HepG2 (cell line): ENCODE data around the gene CNTN2. TPM values are rescaled to one million over a fixed set of nuclear protein-coding genes. Genes with fewer than 3 reads are reported as not detected.

Experiments
- ATAC-seq: fragments of 200-7000 bp; cut with Tn5 transposase; 3 replicates; pipeline ENCODE4 v1.9.1; 2020; ENCODE audit warnings: mild to moderate bottlenecking, moderate library complexity
- BruUV-seq: library from RNA; stranded (reverse); fragments of 400-500 nt; replicated peaks from 2 replicates; lab custom pipeline; 2021; lab: Mats Ljungman, UMichigan
- CTCF ChIA-PET: fragments of 300-600 bp; formaldehyde crosslinking; extraction: SDS; loops from one replicate; lab custom pipeline; 2021; ENCODE audit warnings: low total read pairs, inconsistent platforms, low intra/inter-chr PET ratio; lab: Yijun Ruan, JAX
- POLR2A ChIA-PET: fragments of 350-600 bp; sonication (Branson Sonifier 250); formaldehyde crosslinking; loops from one replicate; lab custom pipeline; 2020; ENCODE audit warnings: antibody characterized with exemption, inconsistent platforms; lab: Yijun Ruan, JAX
- DNase-seq: peaks from one replicate; pipeline ENCODE4 v3.0.0-alpha.2; 2015; ENCODE audit warnings: low spot score
- FAIRE-seq: peaks from 3 replicates; lab custom pipeline; 2011; peaks lifted over from hg19 to GRCh38; lab: Jason Lieb, UNC
- H2AFZ ChIP-seq: one replicate; pipeline ENCODE4 v1.6.1; 2011; ENCODE audit warnings: low read length, inconsistent platforms
- H3K27ac ChIP-seq: fragments of 300-600 bp; 3 replicates; pipeline ENCODE4 v1.8.0; 2011; ENCODE audit warnings: mixed run types, mild to moderate bottlenecking, mixed read lengths, low read length, inconsistent platforms; ENCODE audit not compliant: insufficient read depth; ENCODE audit errors: extremely low read length
- H3K27me3 ChIP-seq, 2 experiments: fragments of 200-600 bp in 1 of 2; 2 replicates in 1 of 2; 3 replicates in 1 of 2; pipeline versions ENCODE4 v1.6.0 to v1.8.0; 2011; ENCODE audit warnings: low read length in 2 of 2, mild to moderate bottlenecking in 2 of 2, moderate library complexity in 2 of 2, inconsistent platforms in 1 of 2; ENCODE audit not compliant: insufficient read depth in 2 of 2, control insufficient read depth in 1 of 2
- H3K36me3 ChIP-seq, 2 experiments: fragments of 200-600 bp in 1 of 2; replicated peaks in 1 of 2; 2 replicates in 1 of 2; 3 replicates in 1 of 2; pipeline versions ENCODE4 v1.5.1 to v1.8.0; 2011; ENCODE audit warnings: low read length in 2 of 2, inconsistent platforms in 1 of 2; ENCODE audit not compliant: insufficient read depth in 2 of 2, control insufficient read depth in 1 of 2
- H3K4me1 ChIP-seq: 2 replicates; pipeline ENCODE4 v1.5.1; 2012; ENCODE audit warnings: low read length, inconsistent platforms; ENCODE audit not compliant: insufficient read depth
- H3K4me2 ChIP-seq: 2 replicates; pipeline ENCODE4 v1.6.0; 2011; ENCODE audit warnings: low read depth, low read length, inconsistent platforms
- H3K4me3 ChIP-seq, 3 experiments: fragments of 200-600 bp in 1 of 3; sonication (generic), shearing (Covaris generic) in 1 of 3; replicated peaks in 1 of 3; 2 replicates each; pipeline ENCODE4 v1.5.1; 2011 to 2016; ENCODE audit warnings: low read length in 3 of 3, inconsistent platforms in 2 of 3, low read depth in 2 of 3, mild to moderate bottlenecking in 2 of 3, control low read depth in 1 of 3, mixed read lengths in 1 of 3; ENCODE audit not compliant: insufficient read depth in 1 of 3
- H3K79me2 ChIP-seq: one replicate; pipeline ENCODE4 v1.6.1; 2011; ENCODE audit warnings: low read length, inconsistent platforms; ENCODE audit not compliant: insufficient read depth
- H3K9ac ChIP-seq: 2 replicates; pipeline ENCODE4 v1.6.0; 2011; ENCODE audit warnings: mild to moderate bottlenecking, low read depth, low read length, inconsistent platforms; ENCODE audit not compliant: insufficient read depth
- H3K9me3 ChIP-seq: 2 replicates; pipeline ENCODE4 v1.5.1; 2012; ENCODE audit warnings: mild to moderate bottlenecking, low read length
- H4K20me1 ChIP-seq: 2 replicates; pipeline ENCODE4 v1.6.0; 2011; ENCODE audit warnings: inconsistent platforms, mild to moderate bottlenecking, low read length, moderate library complexity; ENCODE audit not compliant: insufficient read depth
- BRCA1 ChIP-seq: sonication (generic); formaldehyde crosslinking; IDR thresholded peaks from 2 replicates; pipeline ENCODE4 v1.4.0; 2020; ENCODE audit warnings: missing genetic modification reagents
- CERS6 ChIP-seq: sonication (generic); formaldehyde crosslinking; IDR thresholded peaks from 2 replicates; pipeline ENCODE4 v1.5.0; 2020; ENCODE audit warnings: missing genetic modification reagents
- GATA4 ChIP-seq: sonication (generic); IDR thresholded peaks from 2 replicates; pipeline ENCODE4 v1.6.1; 2016; ENCODE audit warnings: antibody characterized with exemption, low read depth, borderline replicate concordance
- HOMEZ ChIP-seq: IDR thresholded peaks from 2 replicates; pipeline ENCODE4 v1.6.1; 2016; ENCODE audit warnings: low read depth
- ZNF563 ChIP-seq: sonication (generic); formaldehyde crosslinking; IDR thresholded peaks from 2 replicates; pipeline ENCODE4 v1.8.0; 2022; ENCODE audit warnings: mild to moderate bottlenecking, moderate library complexity, missing genetic modification reagents
- ZNF598 ChIP-seq: sonication (generic); formaldehyde crosslinking; IDR thresholded peaks from 2 replicates; pipeline ENCODE4 v1.5.1; 2020; ENCODE audit warnings: mild to moderate bottlenecking, missing genetic modification reagents, borderline replicate concordance
- WGBS: methylation state at CpG from one replicate; pipeline ENCODE4 v1.1.6; 2017; ENCODE audit warnings: low lambda C conversion rate; 5-methylcytosine and 5-hydroxymethylcytosine counted together
- in situ Hi-C: cut with HindIII; loops from 2 replicates; pipeline ENCODE4 v1.10.0; 2017; ENCODE audit warnings: low pct_unique_long_range_greater_than_20kb; ENCODE audit not compliant: extremely low pct_ligation_motif_present
- intact Hi-C: fragments of 100-400 bp; cut with micrococcal nuclease; formaldehyde crosslinking; loops from one replicate; pipeline ENCODE4 v1.10.0; 2022; ENCODE audit not compliant: unreplicated experiment
- polyA plus RNA-seq, 8 experiments: library from polyadenylated mRNA; depleted of rRNA in 3 of 8; stranded (reverse) in 7 of 8; unstranded in 1 of 8; fragments of >200 nt; fragmentation: Illumina TruSeq in 4 of 8; extraction: Trizol in 4 of 8; gene quantifications; 2 replicates each; pipeline versions ENCODE4 v1.2.1 to v1.2.3, GENCODE V29; 2011 to 2016; ENCODE audit warnings: low read depth in 4 of 8, missing spikeins in 1 of 8, mixed read lengths in 1 of 8; ENCODE audit not compliant: insufficient read depth in 1 of 8
- total RNA-seq, 5 experiments: library from RNA; depleted of rRNA; stranded (reverse); fragments of >200 nt; fragmentation: Illumina TruSeq; extraction: Trizol; gene quantifications; 2 replicates each; pipeline ENCODE4 v1.2.3, GENCODE V29; 2016; ENCODE audit warnings: low read depth in 1 of 5

CNTN2 gene
- total and polyA plus RNA-seq, 2 of the 13 experiments (the other 11 are each of a cell fraction or from before 2014, with no cell fraction given), result not detected

GRCh38 chr1:205045146-205045545 lies 2.1 kb downstream of the CNTN2 start:
- CTCF ChIA-PET, result no interaction called here
- no peak for DNase-seq
- H3K4me1 ChIP-seq, result no peaks in the 10 kb centered on the region
- TF ChIP-seq ZNF563 (CRISPR knock-in tag) (no peak), CERS6 (CRISPR knock-in tag) (no peak), GATA4 (no peak), ZNF598 (CRISPR knock-in tag) (no peak), HOMEZ (no peak)
- TF ChIP-seq, all 625 proteins: peak for 0
- no peak overlapping the region for H3K27ac ChIP-seq
- H4K20me1 ChIP-seq, result no peaks in the 10 kb centered on the region
- H3K4me3 ChIP-seq, result no peak overlapping the region
- H3K79me2 ChIP-seq, result no peaks in the 10 kb centered on the region
- POLR2A ChIA-PET, result no interaction called here
- in situ Hi-C loops, result no loop called here
- no peak overlapping the region for H3K4me2 ChIP-seq
- no TSS peak for BruUV-seq
- intact Hi-C loops, result no loop called here
- FAIRE-seq (no peak), ATAC-seq (no peak)
- H3K36me3 ChIP-seq, result no peaks in the 10 kb centered on the region
- no peak overlapping the region for H2AFZ ChIP-seq
- no peaks in the 10 kb centered on the region for H3K9me3 ChIP-seq
- no peak overlapping the region for H3K9ac ChIP-seq
- peaks cover 1 to 34% of the 10 kb centered on the region in 2 experiments; a peak in 3 of 5 replicates for H3K27me3 ChIP-seq
- WGBS, result 19% methylated on average over 11 of the region's 11 CpGs

GRCh38 chr1:205046870-205047269 lies 3.9 kb downstream of the CNTN2 start:
- H3K4me1 ChIP-seq, result no peaks in the 10 kb centered on the region
- ATAC-seq, result no peak
- in situ Hi-C loops, result no loop called here
- H2AFZ ChIP-seq, result no peak overlapping the region
- H3K79me2 ChIP-seq, result no peaks in the 10 kb centered on the region
- no peak overlapping the region for H3K4me2 ChIP-seq
- POLR2A ChIA-PET, result no interaction called here
- TF ChIP-seq BRCA1 (CRISPR knock-in tag), result no peak
- TF ChIP-seq, all 625 proteins: peak for 0
- H3K27me3 ChIP-seq, result peaks cover 3 to 32% of the 10 kb centered on the region in 2 experiments; a peak in 4 of 5 replicates
- FAIRE-seq (no peak), DNase-seq (no peak)
- no peaks in the 10 kb centered on the region for H3K36me3 ChIP-seq
- H3K9me3 ChIP-seq, result no peaks in the 10 kb centered on the region
- no peaks in the 10 kb centered on the region for H4K20me1 ChIP-seq
- CTCF ChIA-PET, result no interaction called here
- H3K9ac ChIP-seq, result no peak overlapping the region
- no peak overlapping the region for H3K27ac ChIP-seq
- BruUV-seq, result no TSS peak
- no CpG with 5 or more reads among the region's 4 CpGs for WGBS
- H3K4me3 ChIP-seq, result no peak overlapping the region
- intact Hi-C loops, result no loop called here
